HG03460 (cell line): ENCODE results near the gene RNF182.
"Not testable (repeated sequence)": the region's sequence is repeated elsewhere in the genome, so short reads cannot be mapped to it uniquely, and the experiment has no call there.

ENCODE experiments used
- ATAC-seq: cut with Tn5 transposase; IDR thresholded peaks from one replicate; pipeline ENCODE4 v1.9.1; 2021; ENCODE audit not compliant: unreplicated experiment

The RNF182 gene

GRCh38 chr6:13998356-13998755 lies 73.6 kb downstream of the RNF182 start:
- no peak for ATAC-seq

GRCh38 chr6:14000901-14001300 lies 76.1 kb downstream of the RNF182 start:
- ATAC-seq: no peak

GRCh38 chr6:14001329-14002012 lies 76.7 kb downstream of the RNF182 start:
- ATAC-seq: no peak

- ATAC-seq: no peak
These were observed 77.6 kb downstream of the RNF182 start for GRCh38 chr6:14002176-14002947.

GRCh38 chr6:14004258-14004657 lies 79.5 kb downstream of the RNF182 start:
- no peak for ATAC-seq

GRCh38 chr6:14008809-14009208 lies 84.1 kb downstream of the RNF182 start:
- ATAC-seq: no peak

- no peak for ATAC-seq
These were observed 84.7 kb downstream of the RNF182 start for GRCh38 chr6:14009431-14009830.

- no peak for ATAC-seq
These were observed 85.5 kb downstream of the RNF182 start for GRCh38 chr6:14010275-14010674.

GRCh38 chr6:14012313-14013030 lies 87.7 kb downstream of the RNF182 start:
- no peak for ATAC-seq

- no peak for ATAC-seq
These were observed 91.2 kb downstream of the RNF182 start for GRCh38 chr6:14015964-14016363.

GRCh38 chr6:14016432-14016831 lies 91.7 kb downstream of the RNF182 start:
- no peak for ATAC-seq

GRCh38 chr6:14016935-14017625 lies 92.3 kb downstream of the RNF182 start:
- no peak for ATAC-seq

GRCh38 chr6:14017626-14018475 lies 93.1 kb downstream of the RNF182 start:
- no peak for ATAC-seq

GRCh38 chr6:14018559-14018958 lies 93.8 kb downstream of the RNF182 start:
- not testable (repeated sequence) for ATAC-seq

GRCh38 chr6:14020551-14020950 lies 95.8 kb downstream of the RNF182 start:
- ATAC-seq: no peak

- ATAC-seq: no peak
These were observed 96.7 kb downstream of the RNF182 start for GRCh38 chr6:14021449-14021848.

GRCh38 chr6:14022673-14023072 lies 97.9 kb downstream of the RNF182 start:
- no peak for ATAC-seq

GRCh38 chr6:14023855-14024254 lies 99.1 kb downstream of the RNF182 start:
- ATAC-seq: no peak

- ATAC-seq: no peak
These were observed 100.4 kb downstream of the RNF182 start for GRCh38 chr6:14025160-14025559.

- ATAC-seq: no peak
These were observed 102.2 kb downstream of the RNF182 start for GRCh38 chr6:14026831-14027539.
